HG03442 (cell line): Measurements from ENCODE around the gene OPCML.

Experiments used
- ATAC-seq: cut with Tn5 transposase; IDR thresholded peaks from one replicate; pipeline ENCODE4 v1.9.1; 2021; ENCODE audit warnings: mild to moderate bottlenecking, moderate library complexity; ENCODE audit not compliant: unreplicated experiment

Gene OPCML

GRCh38 chr11:132551016-132551415 lies 981.3 kb downstream of the OPCML start:
- ATAC-seq = no peak

GRCh38 chr11:132549561-132549960 lies 982.7 kb downstream of the OPCML start:
- ATAC-seq = no peak

GRCh38 chr11:132549001-132549400 lies 983.3 kb downstream of the OPCML start:
- no peak for ATAC-seq

GRCh38 chr11:132544007-132544406 lies 988.3 kb downstream of the OPCML start:
- ATAC-seq = no peak

GRCh38 chr11:132541794-132542193 lies 990.5 kb downstream of the OPCML start:
- ATAC-seq = no peak

- ATAC-seq = no peak
Observed at GRCh38 chr11:132540581-132540980, 991.7 kb downstream of the OPCML start.

- no peak for ATAC-seq
Observed at GRCh38 chr11:132539590-132540368, 992.5 kb downstream of the OPCML start.

- no peak for ATAC-seq
Observed at GRCh38 chr11:132538642-132539041, 993.7 kb downstream of the OPCML start.

- ATAC-seq = no peak
Observed at GRCh38 chr11:132535830-132536229, 996.5 kb downstream of the OPCML start.

GRCh38 chr11:132531921-132532320 lies 1000.4 kb downstream of the OPCML start:
- ATAC-seq = no peak

GRCh38 chr11:132528181-132528580 lies 1004.1 kb downstream of the OPCML start:
- ATAC-seq = no peak

GRCh38 chr11:132523929-132524328 lies 1008.4 kb downstream of the OPCML start:
- ATAC-seq = no peak

GRCh38 chr11:132520199-132520598 lies 1012.1 kb downstream of the OPCML start:
- ATAC-seq = no peak

GRCh38 chr11:132519241-132519815 lies 1013.0 kb downstream of the OPCML start:
- no peak for ATAC-seq

- ATAC-seq = no peak
Observed at GRCh38 chr11:132504501-132505041, 1027.7 kb downstream of the OPCML start.

- no peak for ATAC-seq
Observed at GRCh38 chr11:132501356-132501755, 1030.9 kb downstream of the OPCML start.

- no peak for ATAC-seq
Observed at GRCh38 chr11:132499661-132500060, 1032.6 kb downstream of the OPCML start.

- no peak for ATAC-seq
Observed at GRCh38 chr11:132496341-132496740, 1036.0 kb downstream of the OPCML start.

- no peak for ATAC-seq
Observed at GRCh38 chr11:132493801-132494200, 1038.5 kb downstream of the OPCML start.

GRCh38 chr11:132490978-132491377 lies 1041.3 kb downstream of the OPCML start:
- ATAC-seq = no peak

GRCh38 chr11:132486060-132486459 lies 1046.2 kb downstream of the OPCML start:
- ATAC-seq = no peak

GRCh38 chr11:132475026-132475425 lies 1057.3 kb downstream of the OPCML start:
- no peak for ATAC-seq
